Glutamatergic neuron (in vitro differentiated cells): Measurements from ENCODE around the gene USH2A. TPM values are rescaled to one million over a fixed set of nuclear protein-coding genes. Genes with fewer than 3 reads are reported as not detected.

Experiments used
- DNase-seq: peaks from one replicate; pipeline ENCODE4 v3.0.0; 2022
- H3K27ac Mint-ChIP-seq: one replicate; pipeline ENCODE4 v1.8.0; 2020; ENCODE audit warnings: mild to moderate bottlenecking, mixed read lengths, inconsistent platforms; ENCODE audit not compliant: unreplicated experiment
- H3K27me3 Mint-ChIP-seq: one replicate; pipeline ENCODE4 v1.8.0; 2020; ENCODE audit warnings: mild to moderate bottlenecking, moderate library complexity, mixed read lengths, inconsistent platforms; ENCODE audit not compliant: unreplicated experiment
- H3K36me3 Mint-ChIP-seq: one replicate; pipeline ENCODE4 v1.8.0; 2020; ENCODE audit warnings: mild to moderate bottlenecking, mixed read lengths, inconsistent platforms; ENCODE audit not compliant: unreplicated experiment
- H3K4me1 Mint-ChIP-seq: one replicate; pipeline ENCODE4 v1.8.0; 2020; ENCODE audit warnings: mild to moderate bottlenecking, low read depth, mixed read lengths, inconsistent platforms; ENCODE audit not compliant: unreplicated experiment
- H3K4me3 Mint-ChIP-seq: one replicate; pipeline ENCODE4 v1.8.0; 2020; ENCODE audit warnings: mild to moderate bottlenecking, mixed read lengths, inconsistent platforms; ENCODE audit not compliant: unreplicated experiment
- H3K9me3 Mint-ChIP-seq: one replicate; pipeline ENCODE4 v1.8.0; 2020; ENCODE audit warnings: mild to moderate bottlenecking, moderate library complexity, mixed read lengths, inconsistent platforms; ENCODE audit not compliant: unreplicated experiment
- CTCF ChIP-seq: fragments of 200-600 bp; sonication (generic); IDR thresholded peaks from one replicate; pipeline ENCODE4 v1.5.0; 2021; ENCODE audit not compliant: partially characterized antibody, unreplicated experiment
- total RNA-seq: library from RNA; stranded (reverse); fragmentation: NEBNext Ultra II Directional; extraction: Animal tissue kit (Norgen Biotek cat#: 25700); gene quantifications from one replicate; pipeline ENCODE4 v1.2.1, GENCODE V29; 2021; ENCODE audit not compliant: unreplicated experiment

Gene USH2A
- total RNA-seq, 1 donor from 2014 or later: not detected

- Mint-ChIP-seq H3K27me3 (no peaks in the 10 kb centered on the region), H3K36me3 (no peaks in the 10 kb centered on the region), H3K9me3 (no peaks in the 10 kb centered on the region), H3K4me1 (peaks cover 2% of the 10 kb centered on the region), H3K4me3 (no peak overlapping the region), H3K27ac (no peak overlapping the region)
- no peak for DNase-seq
- no peak for TF ChIP-seq CTCF
Observed at GRCh38 chr1:216416488-216416887, 6.8 kb downstream of the USH2A start.

DNA sequence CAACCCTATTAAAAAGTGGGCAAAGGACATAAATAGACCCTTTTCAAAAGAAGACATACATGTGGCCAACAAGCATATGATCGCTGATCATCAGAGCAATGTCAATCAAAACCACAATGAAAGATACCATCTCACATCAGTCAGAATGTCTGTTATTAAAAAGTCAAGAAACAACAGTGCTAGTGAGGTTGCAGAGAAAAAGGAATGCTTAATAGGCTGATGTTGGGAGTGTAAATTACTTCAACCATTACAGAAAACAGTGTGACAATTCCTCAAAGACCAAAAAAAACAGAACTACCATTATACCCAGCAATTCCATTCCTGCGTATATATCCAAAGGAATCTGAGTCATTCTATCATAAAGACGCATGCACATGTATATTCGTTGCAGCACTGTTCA is 13.2 kb downstream of the USH2A start:
- Mint-ChIP-seq H3K36me3 (no peaks in the 10 kb centered on the region), H3K4me3 (no peak overlapping the region), H3K9me3 (no peaks in the 10 kb centered on the region), H3K27me3 (no peaks in the 10 kb centered on the region), H3K4me1 (no peaks in the 10 kb centered on the region), H3K27ac (no peak overlapping the region)
- no peak for TF ChIP-seq CTCF
- DNase-seq: no peak

DNA sequence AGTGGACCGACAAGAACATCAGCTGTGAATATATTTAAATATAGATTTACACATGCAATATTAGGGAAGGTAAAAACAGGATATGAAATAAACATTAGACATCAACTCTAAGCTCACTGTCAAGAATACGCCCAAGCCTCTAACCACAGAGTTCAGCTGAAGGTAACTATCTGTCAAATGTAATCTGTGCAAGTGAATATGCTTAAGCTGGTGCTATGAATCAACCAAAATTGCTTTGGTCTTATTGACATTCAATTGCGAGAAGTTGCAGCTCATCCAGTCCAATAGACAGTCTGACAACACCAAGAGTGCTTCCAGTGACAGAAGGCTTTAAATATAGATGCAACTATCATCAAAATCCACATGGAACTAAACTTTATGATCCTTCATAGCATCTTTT is 32.3 kb downstream of the USH2A start:
- H3K4me1 Mint-ChIP-seq: peaks cover 9% of the 10 kb centered on the region
- H3K4me3 Mint-ChIP-seq: no peak overlapping the region
- no peaks in the 10 kb centered on the region for H3K27me3 Mint-ChIP-seq
- no peak for DNase-seq
- no peak overlapping the region for H3K27ac Mint-ChIP-seq
- no peaks in the 10 kb centered on the region for H3K36me3 Mint-ChIP-seq
- no peaks in the 10 kb centered on the region for H3K9me3 Mint-ChIP-seq
- TF ChIP-seq CTCF: no peak

GRCh38 chr1:216389774-216390173 is 33.5 kb downstream of the USH2A start:
- Mint-ChIP-seq H3K4me1 (peaks cover 9% of the 10 kb centered on the region), H3K9me3 (no peaks in the 10 kb centered on the region), H3K27ac (no peak overlapping the region), H3K36me3 (no peaks in the 10 kb centered on the region), H3K27me3 (peaks cover 3% of the 10 kb centered on the region), H3K4me3 (no peak overlapping the region)
- TF ChIP-seq CTCF: no peak
- DNase-seq: no peak

- no peak for TF ChIP-seq CTCF
- no peak overlapping the region for H3K4me3 Mint-ChIP-seq
- no peaks in the 10 kb centered on the region for H3K36me3 Mint-ChIP-seq
- DNase-seq: no peak
- H3K4me1 Mint-ChIP-seq: peaks cover 9% of the 10 kb centered on the region
- no peak overlapping the region for H3K27ac Mint-ChIP-seq
- H3K9me3 Mint-ChIP-seq: no peaks in the 10 kb centered on the region
- peaks cover 3% of the 10 kb centered on the region for H3K27me3 Mint-ChIP-seq
Observed at GRCh38 chr1:216388558-216388957, 34.7 kb downstream of the USH2A start.
